Suppressor macrophage (primary cell): ENCODE measurements around the gene CASP5.
A peak's percentile ranks its signal among the peaks of the same experiment; 100 is the strongest.

Source experiments
- DNase-seq, 4 experiments: peaks; one replicate each; pipeline ENCODE4 v3.0.0-alpha.2; 2020 to 2022

Gene CASP5

GRCh38 chr11:104967534-104968354 is 55.2 kb downstream of the CASP5 start:
- DNase-seq = peak in 2 of 4 experiments; percentile 7 to 12

- DNase-seq = no peak
These were observed 57.2 kb downstream of the CASP5 start for GRCh38 chr11:104965735-104966134.

- no peak for DNase-seq
These were observed 58.7 kb downstream of the CASP5 start for GRCh38 chr11:104964247-104964646.

GRCh38 chr11:104962852-104963251 is 60.1 kb downstream of the CASP5 start:
- DNase-seq = no peak

GRCh38 chr11:104957280-104957679 is 65.7 kb downstream of the CASP5 start:
- DNase-seq = no peak

- DNase-seq = no peak
These were observed 66.4 kb downstream of the CASP5 start for GRCh38 chr11:104956528-104956927.

GRCh38 chr11:104946907-104947306 is 76.1 kb downstream of the CASP5 start:
- peak; percentile 43 to 80 (median 62) for DNase-seq
